GM12878 (cell line): Measurements from ENCODE around the gene GPR68. TPM values are rescaled to one million over a fixed set of nuclear protein-coding genes. Genes with fewer than 3 reads are reported as not detected.

Source experiments
- ATAC-seq: fragments of 200-7000 bp; cut with Tn5 transposase; 3 replicates; pipeline ENCODE4 v1.9.1; 2020; ENCODE audit warnings: mild to moderate bottlenecking, moderate library complexity
- BruUV-seq: library from RNA; stranded (reverse); fragments of 400-500 nt; replicated peaks from 2 replicates; lab custom pipeline; 2021; lab: Mats Ljungman, UMichigan
- CTCF ChIA-PET: fragments of 300-600 bp; sonication (Branson Sonifier 250); formaldehyde crosslinking; extraction: SDS; loops from one replicate; lab custom pipeline; 2021; ENCODE audit warnings: inconsistent platforms; lab: Yijun Ruan, JAX
- POLR2A ChIA-PET: fragments of 350-600 bp; formaldehyde crosslinking; extraction: SDS; loops from one replicate; lab custom pipeline; 2021; ENCODE audit warnings: inconsistent platforms; lab: Charles Lee
- RAD21 ChIA-PET: fragments of 300-600 bp; sonication (Branson Sonifier 250); formaldehyde crosslinking; loops from one replicate; lab custom pipeline; 2023; ENCODE audit warnings: antibody characterized with exemption; ENCODE audit not compliant: unreplicated experiment; lab: Charles Lee
- SMC1A ChIA-PET: fragments of 300-600 bp; sonication (Branson Sonifier 250); formaldehyde crosslinking; loops from one replicate; lab custom pipeline; 2023; ENCODE audit not compliant: unreplicated experiment, uncharacterized antibody; lab: Charles Lee
- DNase-seq: peaks from one replicate; pipeline ENCODE4 v3.0.0-alpha.2; 2011; ENCODE audit warnings: low read depth, low spot score
- FAIRE-seq: peaks from 3 replicates; lab custom pipeline; 2011; peaks lifted over from hg19 to GRCh38; lab: Jason Lieb, UNC
- H2AFZ ChIP-seq: 2 replicates; pipeline ENCODE4 v1.6.0; 2011; ENCODE audit warnings: low read depth, low read length, control low read depth; ENCODE audit not compliant: control insufficient read depth
- H3K27ac ChIP-seq: 2 replicates; pipeline ENCODE4 v1.5.1; 2011; ENCODE audit warnings: control low read depth; ENCODE audit not compliant: control insufficient read depth, insufficient read depth
- H3K27me3 ChIP-seq, 2 experiments: replicated peaks in 1 of 2; 2 replicates each; pipeline versions ENCODE4 v1.6.0 to v1.6.1; 2011; ENCODE audit warnings: low read length in 1 of 2; ENCODE audit not compliant: control insufficient read depth in 2 of 2, insufficient read depth in 2 of 2
- H3K36me3 ChIP-seq, 2 experiments: 2 replicates each; pipeline ENCODE4 v1.5.1; 2011; ENCODE audit warnings: low read length in 1 of 2; ENCODE audit not compliant: control insufficient read depth in 2 of 2, insufficient read depth in 2 of 2
- H3K4me1 ChIP-seq: 2 replicates; pipeline ENCODE4 v1.6.1; 2011; ENCODE audit warnings: mild to moderate bottlenecking, low read length, moderate library complexity, mixed read lengths; ENCODE audit not compliant: control insufficient read depth, insufficient read depth
- H3K4me2 ChIP-seq: 2 replicates; pipeline ENCODE4 v1.6.0; 2011; ENCODE audit warnings: control low read depth; ENCODE audit not compliant: control insufficient read depth, insufficient read depth
- H3K4me3 ChIP-seq: fragments of 200-600 bp; sonication (generic); 2 replicates; pipeline ENCODE4 v1.5.1; 2016
- H3K79me2 ChIP-seq: 2 replicates; pipeline ENCODE4 v1.6.0; 2011; ENCODE audit warnings: low read length; ENCODE audit not compliant: control insufficient read depth, insufficient read depth
- H3K9ac ChIP-seq: 2 replicates; pipeline ENCODE4 v1.8.0; 2011; ENCODE audit warnings: low read length, control low read depth, mixed read lengths; ENCODE audit not compliant: control insufficient read depth, insufficient read depth
- H3K9me3 ChIP-seq: replicated peaks from 3 replicates; pipeline ENCODE4 v1.5.1; 2011; ENCODE audit warnings: mild to moderate bottlenecking, low read length; ENCODE audit not compliant: control insufficient read depth, insufficient read depth
- H4K20me1 ChIP-seq: 2 replicates; pipeline ENCODE4 v1.6.0; 2011; ENCODE audit not compliant: control insufficient read depth, insufficient read depth
- ATF3 ChIP-seq: IDR thresholded peaks from 2 replicates; pipeline ENCODE4 v1.6.1; 2011; ENCODE audit warnings: low read depth, mild to moderate bottlenecking, low read length, moderate library complexity, borderline replicate concordance; ENCODE audit errors: extremely low read depth
- E2F4 ChIP-seq: IDR thresholded peaks from 2 replicates; pipeline ENCODE4 v1.6.1; 2012; ENCODE audit warnings: low read depth, low read length, improper control_type of control experiment
- GATAD2B ChIP-seq: fragments of 450-650 bp; conservative IDR thresholded peaks from 2 replicates; pipeline ENCODE4 v1.6.1; 2017; ENCODE audit warnings: low read depth, mild to moderate bottlenecking, moderate library complexity
- MTA2 ChIP-seq: fragments of 450-650 bp; IDR thresholded peaks from 2 replicates; pipeline ENCODE4 v1.6.1; 2016; ENCODE audit warnings: low read depth, mild to moderate bottlenecking, moderate library complexity
- MXI1 ChIP-seq: fragments of 150-350 bp; IDR thresholded peaks from 2 replicates; pipeline ENCODE4 v1.6.1; 2011; ENCODE audit warnings: low read depth, mild to moderate bottlenecking, inconsistent platforms, low read length, improper control_type of control experiment
- RELB ChIP-seq: fragments of 450-650 bp; IDR thresholded peaks from 2 replicates; pipeline ENCODE4 v1.6.1; 2017; ENCODE audit warnings: low read depth, mild to moderate bottlenecking, moderate library complexity
- RFX5 ChIP-seq: IDR thresholded peaks from 2 replicates; pipeline ENCODE4 v1.6.1; 2011; ENCODE audit warnings: low read depth, low read length, improper control_type of control experiment
- YY1 ChIP-seq: IDR thresholded peaks from 2 replicates; pipeline ENCODE4 v1.6.1; 2011; ENCODE audit warnings: low read depth, mild to moderate bottlenecking, low read length
- ZNF217 ChIP-seq: fragments of 450-650 bp; IDR thresholded peaks from 2 replicates; pipeline ENCODE4 v1.6.1; 2017; ENCODE audit warnings: antibody characterized with exemption, mild to moderate bottlenecking
- ZNF24 ChIP-seq: fragments of 450-650 bp; IDR thresholded peaks from 2 replicates; pipeline ENCODE4 v1.6.1; 2017; ENCODE audit warnings: antibody characterized with exemption, mild to moderate bottlenecking
- WGBS: methylation state at CpG from one replicate; pipeline ENCODE4 v1.1.6; 2016; ENCODE audit warnings: low lambda C conversion rate; ENCODE audit not compliant: insufficient replicate concordance, insufficient coverage; ENCODE audit errors: missing lambda C conversion rate; 5-methylcytosine and 5-hydroxymethylcytosine counted together
- in situ Hi-C: fragments of 300-500 bp; cut with MboI; formaldehyde crosslinking; loops from 9 replicates; pipeline ENCODE4 v1.14.3; 2018; ENCODE audit warnings: mixed read lengths
- intact Hi-C: fragments of 100-400 bp; cut with micrococcal nuclease; formaldehyde crosslinking; loops from one replicate; pipeline ENCODE4 v1.14.2; 2022; ENCODE audit not compliant: unreplicated experiment
- polyA plus RNA-seq, 11 experiments: library from polyadenylated mRNA; depleted of rRNA in 4 of 11; unstranded in 6 of 11; stranded (reverse) in 5 of 11; fragments of >200 nt; fragmentation: Nextera tagmentation in 4 of 11; fragmentation: Illumina TruSeq in 1 of 11; extraction: Ambion mirVana in 4 of 11; extraction: Trizol in 1 of 11; gene quantifications; 1 replicate in 1 of 11; 2 replicates in 10 of 11; pipeline versions ENCODE4 v1.2.1 to v1.2.3, GENCODE V29; 2011 to 2016; ENCODE audit warnings: inconsistent platforms in 2 of 11, missing spikeins in 2 of 11, low read depth in 1 of 11
- total RNA-seq, 4 experiments: library from RNA; depleted of rRNA in 3 of 4; stranded (reverse); fragments of >200 nt in 3 of 4; fragmentation: Illumina TruSeq in 1 of 4; extraction: Trizol in 1 of 4; gene quantifications; 2 replicates each; pipeline versions ENCODE4 v1.2.1 to v1.2.3, GENCODE V29; 2013 to 2021
- TF ChIP-seq, protein P1 (sequence below), 3 experiments: IDR thresholded peaks in 2 of 3; conservative IDR thresholded peaks in 1 of 3; 2 replicates each; pipeline ENCODE4 v1.5.1; 2011; ENCODE audit warnings: low read depth in 3 of 3, low read length in 3 of 3, mild to moderate bottlenecking in 3 of 3, control low read depth in 2 of 3, moderate library complexity in 2 of 3, inconsistent platforms in 1 of 3, mixed read lengths in 1 of 3; ENCODE audit not compliant: control insufficient read depth in 2 of 3, insufficient read depth in 1 of 3; ENCODE audit errors: extremely low read depth in 1 of 3
- TF ChIP-seq, protein P2 (sequence below): fragments of 450-650 bp; IDR thresholded peaks from 2 replicates; pipeline ENCODE4 v1.6.1; 2017; ENCODE audit warnings: mild to moderate bottlenecking, moderate library complexity

Gene GPR68
- total and polyA plus RNA-seq, 10 of the 15 experiments (the other 5 are each of a cell fraction or from before 2014, with no cell fraction given) = 0.06 to 3.4 (median 1.8) TPM

DNA sequence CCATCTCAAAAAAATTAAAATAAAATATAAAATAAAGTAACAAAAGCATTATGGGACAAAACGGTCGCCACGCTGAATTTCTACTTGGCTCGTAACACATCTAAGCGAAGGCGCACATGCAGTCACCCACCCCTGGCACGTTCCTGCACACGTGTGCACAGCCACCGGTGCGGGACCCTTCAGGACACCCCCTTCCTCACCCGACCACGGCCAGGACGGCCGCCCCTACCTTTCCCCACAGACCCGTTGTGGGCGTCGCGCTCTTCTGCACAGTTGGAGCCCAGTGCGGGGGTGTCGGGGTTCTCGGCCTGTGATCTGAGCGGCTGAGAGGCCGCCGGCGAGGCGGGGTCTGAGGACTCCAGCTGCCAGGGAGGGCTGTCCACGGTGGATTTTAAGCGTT lies 44.4 kb upstream of the GPR68 start (continued):
- TF ChIP-seq E2F4 = no peak
- no peak for TF ChIP-seq MXI1

GRCh38 chr14:91286530-91286937 lies 42.0 kb upstream of the GPR68 start:
- Histone ChIP-seq H2AFZ (no peak overlapping the region), H3K4me1 (no peaks in the 10 kb centered on the region), H3K9me3 (no peaks in the 10 kb centered on the region), H3K9ac (no peak overlapping the region), H3K4me2 (no peak overlapping the region), H3K36me3 (peaks cover 45 to 51% of the 10 kb centered on the region in 2 experiments), H4K20me1 (peaks cover 2% of the 10 kb centered on the region; the same call in 1 of the 2 replicates), H3K27me3 (no peaks in the 10 kb centered on the region), H3K4me3 (no peak overlapping the region), H3K79me2 (no peaks in the 10 kb centered on the region), H3K27ac (no peak overlapping the region)
- RAD21 ChIA-PET = interaction anchor here (0.7 to 3.9 kb wide), 5 partner anchors 59 to 384 kb away, joined by 3 to 44 read pairs (median 12); no protein-coding TSS in a partner anchor
- POLR2A ChIA-PET = interaction anchor here (1.0 kb wide), 1 partner anchor 109 kb away, joined by 5 read pairs; no protein-coding TSS in a partner anchor
- DNase-seq (peak; percentile 21), ATAC-seq (peak; percentile 92), FAIRE-seq (peak; percentile 90)
- CTCF ChIA-PET = interaction anchor here (0.6 to 11.1 kb wide), 26 partner anchors 9 to 392 kb away, joined by 3 to 211 read pairs (median 4); partner anchors contain the start of gene CCDC88C
- SMC1A ChIA-PET = interaction anchor here (0.7 to 5.9 kb wide), 11 partner anchors 11 to 384 kb away, joined by 3 to 109 read pairs (median 5); partner anchors contain the start of gene GPR68
- in situ Hi-C loops (loop anchor here (5.0 kb wide), 2 partner anchors 109 to 389 kb away; no protein-coding TSS in a partner anchor), intact Hi-C loops (loop anchor here (1.0 to 5.0 kb wide), 3 partner anchors 58 to 384 kb away; no protein-coding TSS in a partner anchor)
- 49% methylated on average over 7 of the region's 7 CpGs for WGBS
- TSS peak; percentile 14 for BruUV-seq
- TF ChIP-seq ZNF217 = no peak
- TF ChIP-seq RELB = no peak
- TF ChIP-seq, protein P1, sequence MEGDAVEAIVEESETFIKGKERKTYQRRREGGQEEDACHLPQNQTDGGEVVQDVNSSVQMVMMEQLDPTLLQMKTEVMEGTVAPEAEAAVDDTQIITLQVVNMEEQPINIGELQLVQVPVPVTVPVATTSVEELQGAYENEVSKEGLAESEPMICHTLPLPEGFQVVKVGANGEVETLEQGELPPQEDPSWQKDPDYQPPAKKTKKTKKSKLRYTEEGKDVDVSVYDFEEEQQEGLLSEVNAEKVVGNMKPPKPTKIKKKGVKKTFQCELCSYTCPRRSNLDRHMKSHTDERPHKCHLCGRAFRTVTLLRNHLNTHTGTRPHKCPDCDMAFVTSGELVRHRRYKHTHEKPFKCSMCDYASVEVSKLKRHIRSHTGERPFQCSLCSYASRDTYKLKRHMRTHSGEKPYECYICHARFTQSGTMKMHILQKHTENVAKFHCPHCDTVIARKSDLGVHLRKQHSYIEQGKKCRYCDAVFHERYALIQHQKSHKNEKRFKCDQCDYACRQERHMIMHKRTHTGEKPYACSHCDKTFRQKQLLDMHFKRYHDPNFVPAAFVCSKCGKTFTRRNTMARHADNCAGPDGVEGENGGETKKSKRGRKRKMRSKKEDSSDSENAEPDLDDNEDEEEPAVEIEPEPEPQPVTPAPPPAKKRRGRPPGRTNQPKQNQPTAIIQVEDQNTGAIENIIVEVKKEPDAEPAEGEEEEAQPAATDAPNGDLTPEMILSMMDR (IDR thresholded peaks at IDR 0.05 in 2 of 3, conservative IDR thresholded peaks at IDR 0.05 in 1 of 3; ENCODE audit: control insufficient read depth in 2 of 3, extremely low read depth in 1 of 3, insufficient read depth in 1 of 3, low read depth in 3 of 3, low read length in 3 of 3) = peak; percentile 69 to 86 (median 85); a peak in 5 of 6 replicates
- 0 out of 2 replicates have a peak, but pooled peaks have one; percentile 28 for TF ChIP-seq YY1
- no peak for TF ChIP-seq ZNF24
- TF ChIP-seq, protein P2, sequence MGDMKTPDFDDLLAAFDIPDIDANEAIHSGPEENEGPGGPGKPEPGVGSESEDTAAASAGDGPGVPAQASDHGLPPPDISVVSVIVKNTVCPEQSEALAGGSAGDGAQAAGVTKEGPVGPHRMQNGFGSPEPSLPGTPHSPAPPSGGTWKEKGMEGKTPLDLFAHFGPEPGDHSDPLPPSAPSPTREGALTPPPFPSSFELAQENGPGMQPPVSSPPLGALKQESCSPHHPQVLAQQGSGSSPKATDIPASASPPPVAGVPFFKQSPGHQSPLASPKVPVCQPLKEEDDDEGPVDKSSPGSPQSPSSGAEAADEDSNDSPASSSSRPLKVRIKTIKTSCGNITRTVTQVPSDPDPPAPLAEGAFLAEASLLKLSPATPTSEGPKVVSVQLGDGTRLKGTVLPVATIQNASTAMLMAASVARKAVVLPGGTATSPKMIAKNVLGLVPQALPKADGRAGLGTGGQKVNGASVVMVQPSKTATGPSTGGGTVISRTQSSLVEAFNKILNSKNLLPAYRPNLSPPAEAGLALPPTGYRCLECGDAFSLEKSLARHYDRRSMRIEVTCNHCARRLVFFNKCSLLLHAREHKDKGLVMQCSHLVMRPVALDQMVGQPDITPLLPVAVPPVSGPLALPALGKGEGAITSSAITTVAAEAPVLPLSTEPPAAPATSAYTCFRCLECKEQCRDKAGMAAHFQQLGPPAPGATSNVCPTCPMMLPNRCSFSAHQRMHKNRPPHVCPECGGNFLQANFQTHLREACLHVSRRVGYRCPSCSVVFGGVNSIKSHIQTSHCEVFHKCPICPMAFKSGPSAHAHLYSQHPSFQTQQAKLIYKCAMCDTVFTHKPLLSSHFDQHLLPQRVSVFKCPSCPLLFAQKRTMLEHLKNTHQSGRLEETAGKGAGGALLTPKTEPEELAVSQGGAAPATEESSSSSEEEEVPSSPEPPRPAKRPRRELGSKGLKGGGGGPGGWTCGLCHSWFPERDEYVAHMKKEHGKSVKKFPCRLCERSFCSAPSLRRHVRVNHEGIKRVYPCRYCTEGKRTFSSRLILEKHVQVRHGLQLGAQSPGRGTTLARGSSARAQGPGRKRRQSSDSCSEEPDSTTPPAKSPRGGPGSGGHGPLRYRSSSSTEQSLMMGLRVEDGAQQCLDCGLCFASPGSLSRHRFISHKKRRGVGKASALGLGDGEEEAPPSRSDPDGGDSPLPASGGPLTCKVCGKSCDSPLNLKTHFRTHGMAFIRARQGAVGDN = no peak
- TF ChIP-seq ATF3 = no peak
- no peak for TF ChIP-seq RFX5
- TF ChIP-seq GATAD2B = no peak
- no peak for TF ChIP-seq MTA2
